ENCODE results near the gene ALDH7A1.

The ALDH7A1 gene

DNA sequence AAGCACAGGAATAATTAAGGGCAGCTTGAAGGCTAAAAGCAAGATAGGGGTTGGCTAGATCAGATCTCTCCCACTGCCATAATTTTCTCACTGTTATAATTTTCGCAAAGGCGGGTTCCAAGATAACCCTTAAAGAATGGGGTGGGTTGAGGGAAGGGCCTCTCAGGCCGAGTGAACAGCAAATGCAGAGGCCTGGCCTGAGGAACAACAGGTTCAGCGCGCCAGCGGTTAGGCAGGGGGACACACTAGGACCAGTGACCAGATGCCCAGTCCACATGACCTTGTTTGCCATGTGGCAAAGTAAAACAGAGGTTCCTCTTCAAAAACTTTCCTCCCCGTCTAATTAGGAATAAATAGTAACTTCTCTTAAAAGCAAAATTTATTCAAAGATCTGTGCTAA lies 4.5 kb upstream of the ALDH7A1 start:
- H3K9ac ChIP-seq (ENCODE audit: low read length): no peak overlapping the region
- no peak overlapping the region for H3K27ac ChIP-seq (ENCODE audit: low read depth, low read length)
- H3K4me3 ChIP-seq (ENCODE audit: insufficient read depth, low read length, poor library complexity, severe bottlenecking): no peak overlapping the region
- no peaks in the 10 kb centered on the region for H3K9me2 ChIP-seq (replicated peaks; ENCODE audit: insufficient read depth, low read length)
- TF ChIP-seq, protein P1, sequence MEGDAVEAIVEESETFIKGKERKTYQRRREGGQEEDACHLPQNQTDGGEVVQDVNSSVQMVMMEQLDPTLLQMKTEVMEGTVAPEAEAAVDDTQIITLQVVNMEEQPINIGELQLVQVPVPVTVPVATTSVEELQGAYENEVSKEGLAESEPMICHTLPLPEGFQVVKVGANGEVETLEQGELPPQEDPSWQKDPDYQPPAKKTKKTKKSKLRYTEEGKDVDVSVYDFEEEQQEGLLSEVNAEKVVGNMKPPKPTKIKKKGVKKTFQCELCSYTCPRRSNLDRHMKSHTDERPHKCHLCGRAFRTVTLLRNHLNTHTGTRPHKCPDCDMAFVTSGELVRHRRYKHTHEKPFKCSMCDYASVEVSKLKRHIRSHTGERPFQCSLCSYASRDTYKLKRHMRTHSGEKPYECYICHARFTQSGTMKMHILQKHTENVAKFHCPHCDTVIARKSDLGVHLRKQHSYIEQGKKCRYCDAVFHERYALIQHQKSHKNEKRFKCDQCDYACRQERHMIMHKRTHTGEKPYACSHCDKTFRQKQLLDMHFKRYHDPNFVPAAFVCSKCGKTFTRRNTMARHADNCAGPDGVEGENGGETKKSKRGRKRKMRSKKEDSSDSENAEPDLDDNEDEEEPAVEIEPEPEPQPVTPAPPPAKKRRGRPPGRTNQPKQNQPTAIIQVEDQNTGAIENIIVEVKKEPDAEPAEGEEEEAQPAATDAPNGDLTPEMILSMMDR (IDR thresholded peaks at IDR 0.05; ENCODE audit: insufficient read depth, low read length, poor library complexity, severe bottlenecking): no peak
- no peak for TF ChIP-seq EZH2phosphoT487 (conservative IDR thresholded peaks at IDR 0.05; ENCODE audit: low read length)
- no peak overlapping the region for H3K4me2 ChIP-seq (ENCODE audit: low read depth, low read length, poor library complexity, severe bottlenecking)
- H3K27me3 ChIP-seq (ENCODE audit: low read length): no peaks in the 10 kb centered on the region
- peak overlapping the region; percentile 96 for H2AFZ ChIP-seq (ENCODE audit: low read depth, low read length, severe bottlenecking)
- H3K79me2 ChIP-seq (ENCODE audit: insufficient read depth, low read length): peaks cover 37% of the 10 kb centered on the region
- no peaks in the 10 kb centered on the region for H3K9me3 ChIP-seq (ENCODE audit: insufficient read depth, low read length)
- no peaks in the 10 kb centered on the region for H4K20me1 ChIP-seq (ENCODE audit: low read depth, low read length)
- 0 out of 2 replicates have a peak, but pooled peaks cover 3% of the 10 kb centered on the region for H3K36me3 ChIP-seq (ENCODE audit: low read length)
- peaks cover 6% of the 10 kb centered on the region; the same call in 1 of the 2 replicates for H3F3A ChIP-seq (ENCODE audit: insufficient read depth)

- Histone ChIP-seq H3F3A (ENCODE audit: insufficient read depth) (no peaks in the 10 kb centered on the region), H3K4me3 (ENCODE audit: insufficient read depth, low read length, poor library complexity, severe bottlenecking) (no peak overlapping the region), H3K9me2 (replicated peaks; ENCODE audit: insufficient read depth, low read length) (no peaks in the 10 kb centered on the region), H3K27ac (ENCODE audit: low read depth, low read length) (no peak overlapping the region), H3K79me2 (ENCODE audit: insufficient read depth, low read length) (peaks cover 13% of the 10 kb centered on the region), H3K9me3 (ENCODE audit: insufficient read depth, low read length) (no peaks in the 10 kb centered on the region), H3K27me3 (ENCODE audit: low read length) (no peaks in the 10 kb centered on the region), H2AFZ (ENCODE audit: low read depth, low read length, severe bottlenecking) (no peak overlapping the region), H3K9ac (ENCODE audit: low read length) (no peak overlapping the region), H4K20me1 (ENCODE audit: low read depth, low read length) (no peaks in the 10 kb centered on the region), H3K4me2 (ENCODE audit: low read depth, low read length, poor library complexity, severe bottlenecking) (no peak overlapping the region), H3K36me3 (ENCODE audit: low read length) (no peaks in the 10 kb centered on the region)
- TF ChIP-seq, protein P1 (IDR thresholded peaks at IDR 0.05; ENCODE audit: insufficient read depth, low read length, poor library complexity, severe bottlenecking): no peak
- no peak for TF ChIP-seq EZH2phosphoT487 (conservative IDR thresholded peaks at IDR 0.05; ENCODE audit: low read length)
These were observed 2.1 kb upstream of the ALDH7A1 start for GRCh38 chr5:126597156-126597555.

GRCh38 chr5:126595486-126596083 lies 566 bp upstream of the ALDH7A1 start:
- no peak overlapping the region for H3K9ac ChIP-seq (ENCODE audit: low read length)
- H3K36me3 ChIP-seq (ENCODE audit: low read length): no peaks in the 10 kb centered on the region
- H3K9me2 ChIP-seq (replicated peaks; ENCODE audit: insufficient read depth, low read length): no peaks in the 10 kb centered on the region
- no peak overlapping the region for H2AFZ ChIP-seq (ENCODE audit: low read depth, low read length, severe bottlenecking)
- TF ChIP-seq, protein P1 (IDR thresholded peaks at IDR 0.05; ENCODE audit: insufficient read depth, low read length, poor library complexity, severe bottlenecking): no peak
- no peak overlapping the region for H3K4me3 ChIP-seq (ENCODE audit: insufficient read depth, low read length, poor library complexity, severe bottlenecking)
- H4K20me1 ChIP-seq (ENCODE audit: low read depth, low read length): no peaks in the 10 kb centered on the region
- H3K27ac ChIP-seq (ENCODE audit: low read depth, low read length): no peak overlapping the region
- H3F3A ChIP-seq (ENCODE audit: insufficient read depth): no peaks in the 10 kb centered on the region
- no peaks in the 10 kb centered on the region for H3K9me3 ChIP-seq (ENCODE audit: insufficient read depth, low read length)
- H3K27me3 ChIP-seq (ENCODE audit: low read length): no peaks in the 10 kb centered on the region
- H3K4me2 ChIP-seq (ENCODE audit: low read depth, low read length, poor library complexity, severe bottlenecking): no peak overlapping the region
- no peaks in the 10 kb centered on the region for H3K79me2 ChIP-seq (ENCODE audit: insufficient read depth, low read length)
